ENCODE results near the gene SLC25A13. TPM values are rescaled to one million over a fixed set of nuclear protein-coding genes. Genes with fewer than 3 reads are reported as not detected.

Gene SLC25A13
- 21.6 and 24.8 TPM in 2 replicates for total RNA-seq

GRCh38 chr7:96321658-96322372, at the start of gene SLC25A13:
SLC25A13 (minus strand) TSS chr7:96322098; CDS start chr7:96321956, 142 bp downstream.

Small RNA genes lying within 50 kb of the gene (small RNA-seq; reads per million reads assigned to genes)
- gene AC084368.1 = not detected
- not detected for gene MIR591
- gene RNU6-364P = not detected
- not detected for gene RNU6-532P

Data from articular chondrocyte of knee joint (primary cell).